Omental fat pad (tissue), 4 donors: Measurements from ENCODE around the gene BEST4. TPM values are rescaled to one million over a fixed set of nuclear protein-coding genes. Genes with fewer than 3 reads are reported as not detected.
"Not testable (repeated sequence)": the region's sequence is repeated elsewhere in the genome, so short reads cannot be mapped to it uniquely, and the experiment has no call there.

Experiments used
- ATAC-seq: fragments of 150-250 bp; one replicate; pipeline ENCODE4 v1.9.1; 2016; ENCODE audit warnings: mild to moderate bottlenecking, moderate library complexity; ENCODE audit not compliant: low FRiP score
- DNase-seq: peaks from one replicate; pipeline ENCODE4 v3.0.0-alpha.2; 2019; ENCODE audit warnings: low spot score
- CTCF ChIP-seq, 3 donors: fragments of 450-650 bp; IDR thresholded peaks; one replicate each; pipeline ENCODE4 v1.5.1; 2016 to 2017; ENCODE audit warnings: antibody characterized with exemption in 3 of 3, mild to moderate bottlenecking in 3 of 3, moderate library complexity in 2 of 3
- total RNA-seq, 4 donors: library from RNA; depleted of rRNA; stranded (reverse); fragments of >200 nt; gene quantifications; one replicate each; pipeline ENCODE4 v1.1.0, GENCODE V29; 2016

The BEST4 gene
- total RNA-seq, 4 donors from 2014 or later, result 0.24 TPM; not detected in 3

- no peak for ATAC-seq
- no peak for TF ChIP-seq CTCF (IDR thresholded peaks at IDR 0.05)
- DNase-seq, result no peak
Measured at GRCh38 chr1:44829506-44830384, 41.8 kb upstream of the BEST4 start.

GRCh38 chr1:44828841-44829440, 41.0 kb upstream of the BEST4 start:
- no peak for TF ChIP-seq CTCF (IDR thresholded peaks at IDR 0.05)
- DNase-seq (no peak), ATAC-seq (no peak)

GRCh38 chr1:44828003-44828651, 40.2 kb upstream of the BEST4 start:
- TF ChIP-seq CTCF (IDR thresholded peaks at IDR 0.05), result no peak
- ATAC-seq, result no peak
- DNase-seq, result no peak

- ATAC-seq, result no peak
- TF ChIP-seq CTCF (IDR thresholded peaks at IDR 0.05), result no peak
- DNase-seq, result no peak
Measured at GRCh38 chr1:44827197-44828002, 39.4 kb upstream of the BEST4 start.

- TF ChIP-seq CTCF (IDR thresholded peaks at IDR 0.05), result no peak
- DNase-seq (no peak), ATAC-seq (no peak)
Measured at GRCh38 chr1:44826375-44827196, 38.6 kb upstream of the BEST4 start.

- not testable (repeated sequence) for DNase-seq, ATAC-seq
Measured at GRCh38 chr1:44824392-44824791, 36.4 kb upstream of the BEST4 start.
